K562 (cell line): ENCODE data around the gene SPDYA.

Experiments
- GATA2 ChIP-seq: sonication (generic); formaldehyde crosslinking; IDR thresholded peaks from 2 replicates; pipeline ENCODE4 v1.4.0; 2020; ENCODE audit warnings: mild to moderate bottlenecking, missing genetic modification reagents
- RFX5 ChIP-seq: IDR thresholded peaks from 2 replicates; pipeline ENCODE4 v1.6.1; 2011; ENCODE audit warnings: low read depth, mild to moderate bottlenecking, improper control_type of control experiment, low read length
- TARDBP ChIP-seq: fragments of 450-650 bp; IDR thresholded peaks from 2 replicates; pipeline ENCODE4 v1.6.1; 2016
- TF ChIP-seq, protein P1 (sequence below), 2 experiments: fragments of 450-650 bp; IDR thresholded peaks; 2 replicates each; pipeline ENCODE4 v1.6.1; 2016
- TF ChIP-seq, protein P2 (sequence below), 3 experiments: IDR thresholded peaks in 2 of 3; conservative IDR thresholded peaks in 1 of 3; 2 replicates each; pipeline ENCODE4 v1.5.1; 2011 to 2012; ENCODE audit warnings: low read length in 3 of 3, mild to moderate bottlenecking in 3 of 3, control low read depth in 2 of 3, improper control_type of control experiment in 1 of 3, inconsistent platforms in 1 of 3, low read depth in 1 of 3, mixed read lengths in 1 of 3, moderate library complexity in 1 of 3; ENCODE audit not compliant: insufficient read depth in 2 of 3

GRCh38 chr2:28761420-28761819 lies 49.2 kb upstream of the SPDYA start:
- TF ChIP-seq RFX5 (no peak), GATA2 (no peak), TARDBP (no peak)
- TF ChIP-seq, protein P1, sequence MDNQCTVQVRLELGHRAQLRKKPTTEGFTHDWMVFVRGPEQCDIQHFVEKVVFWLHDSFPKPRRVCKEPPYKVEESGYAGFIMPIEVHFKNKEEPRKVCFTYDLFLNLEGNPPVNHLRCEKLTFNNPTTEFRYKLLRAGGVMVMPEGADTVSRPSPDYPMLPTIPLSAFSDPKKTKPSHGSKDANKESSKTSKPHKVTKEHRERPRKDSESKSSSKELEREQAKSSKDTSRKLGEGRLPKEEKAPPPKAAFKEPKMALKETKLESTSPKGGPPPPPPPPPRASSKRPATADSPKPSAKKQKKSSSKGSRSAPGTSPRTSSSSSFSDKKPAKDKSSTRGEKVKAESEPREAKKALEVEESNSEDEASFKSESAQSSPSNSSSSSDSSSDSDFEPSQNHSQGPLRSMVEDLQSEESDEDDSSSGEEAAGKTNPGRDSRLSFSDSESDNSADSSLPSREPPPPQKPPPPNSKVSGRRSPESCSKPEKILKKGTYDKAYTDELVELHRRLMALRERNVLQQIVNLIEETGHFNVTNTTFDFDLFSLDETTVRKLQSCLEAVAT (IDR thresholded peaks at IDR 0.05) = no peak
- TF ChIP-seq, protein P2, sequence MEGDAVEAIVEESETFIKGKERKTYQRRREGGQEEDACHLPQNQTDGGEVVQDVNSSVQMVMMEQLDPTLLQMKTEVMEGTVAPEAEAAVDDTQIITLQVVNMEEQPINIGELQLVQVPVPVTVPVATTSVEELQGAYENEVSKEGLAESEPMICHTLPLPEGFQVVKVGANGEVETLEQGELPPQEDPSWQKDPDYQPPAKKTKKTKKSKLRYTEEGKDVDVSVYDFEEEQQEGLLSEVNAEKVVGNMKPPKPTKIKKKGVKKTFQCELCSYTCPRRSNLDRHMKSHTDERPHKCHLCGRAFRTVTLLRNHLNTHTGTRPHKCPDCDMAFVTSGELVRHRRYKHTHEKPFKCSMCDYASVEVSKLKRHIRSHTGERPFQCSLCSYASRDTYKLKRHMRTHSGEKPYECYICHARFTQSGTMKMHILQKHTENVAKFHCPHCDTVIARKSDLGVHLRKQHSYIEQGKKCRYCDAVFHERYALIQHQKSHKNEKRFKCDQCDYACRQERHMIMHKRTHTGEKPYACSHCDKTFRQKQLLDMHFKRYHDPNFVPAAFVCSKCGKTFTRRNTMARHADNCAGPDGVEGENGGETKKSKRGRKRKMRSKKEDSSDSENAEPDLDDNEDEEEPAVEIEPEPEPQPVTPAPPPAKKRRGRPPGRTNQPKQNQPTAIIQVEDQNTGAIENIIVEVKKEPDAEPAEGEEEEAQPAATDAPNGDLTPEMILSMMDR (IDR thresholded peaks at IDR 0.05 in 2 of 3, conservative IDR thresholded peaks at IDR 0.05 in 1 of 3; ENCODE audit: insufficient read depth in 2 of 3, low read depth in 1 of 3, low read length in 3 of 3) = no peak
